HL-60 (cell line): ENCODE results near the gene PICK1.

ENCODE experiments used
- DNase-seq, 2 experiments: peaks; one replicate each; pipeline ENCODE4 v3.0.0-alpha.2; 2010 to 2020; ENCODE audit warnings: low read depth in 1 of 2, low spot score in 1 of 2
- H3K27ac ChIP-seq: fragments of 250-450 bp; sonication (Bioruptor Pico); replicated peaks from 2 replicates; pipeline ENCODE4 v1.5.1; 2020; ENCODE audit warnings: mild to moderate bottlenecking, moderate library complexity
- H3K27me3 ChIP-seq: fragments of 250-450 bp; sonication (Bioruptor Pico); 2 replicates; pipeline ENCODE4 v1.5.1; 2021; ENCODE audit warnings: mild to moderate bottlenecking, moderate library complexity; ENCODE audit not compliant: insufficient read depth, poor library complexity, severe bottlenecking
- H3K4me3 ChIP-seq: replicated peaks from 2 replicates; pipeline ENCODE4 v1.5.1; 2011; ENCODE audit warnings: mild to moderate bottlenecking, control low read depth, low read length; ENCODE audit not compliant: insufficient read depth
- CTCF ChIP-seq: IDR thresholded peaks from one replicate; pipeline ENCODE4 v1.5.1; 2011; ENCODE audit warnings: low read length, control low read depth, inconsistent platforms; ENCODE audit not compliant: insufficient read depth
- GABPA ChIP-seq: IDR thresholded peaks from 2 replicates; pipeline ENCODE4 v1.6.1; 2012; ENCODE audit warnings: low read depth
- POLR2AphosphoS5 ChIP-seq: IDR thresholded peaks from 2 replicates; pipeline ENCODE4 v1.6.1; 2012; ENCODE audit warnings: low read depth
- REST ChIP-seq: IDR thresholded peaks from 2 replicates; pipeline ENCODE4 v1.6.1; 2012; ENCODE audit warnings: low read depth; ENCODE audit not compliant: insufficient replicate concordance
- SPI1 ChIP-seq: IDR thresholded peaks from 2 replicates; pipeline ENCODE4 v1.6.1; 2012; ENCODE audit warnings: low read depth, mild to moderate bottlenecking, borderline replicate concordance

The PICK1 gene

GRCh38 chr22:38110008-38110862 lies 53.0 kb downstream of the PICK1 start, which contains the start of gene BAIAP2L2:
Gene BAIAP2L2 (minus strand): TSS chr22:38110684. CDS start chr22:38110525, 159 bp downstream.
- DNase-seq: no peak
- Histone ChIP-seq H3K27ac (no peak within 1 kb of the TSS), H3K4me3 (no peak within 1 kb of the TSS), H3K27me3 (no peaks in the 10 kb centered on the region)
- no peak for TF ChIP-seq CTCF
- no peak for TF ChIP-seq SPI1
- TF ChIP-seq REST: no peak
- TF ChIP-seq POLR2AphosphoS5: no peak
- no peak for TF ChIP-seq GABPA

- no peak overlapping the region for H3K27ac ChIP-seq
- no peak for TF ChIP-seq GABPA
- TF ChIP-seq REST: no peak
- no peak for TF ChIP-seq CTCF
- no peak for TF ChIP-seq SPI1
- no peak for TF ChIP-seq POLR2AphosphoS5
- H3K27me3 ChIP-seq: no peaks in the 10 kb centered on the region
- H3K4me3 ChIP-seq: no peak overlapping the region
- DNase-seq: no peak
Measured at GRCh38 chr22:38110863-38111852, 54.0 kb downstream of the PICK1 start.

GRCh38 chr22:38111925-38112355 lies 54.7 kb downstream of the PICK1 start:
- Histone ChIP-seq H3K4me3 (no peak overlapping the region), H3K27me3 (no peaks in the 10 kb centered on the region), H3K27ac (no peak overlapping the region)
- TF ChIP-seq CTCF: no peak
- TF ChIP-seq GABPA: no peak
- TF ChIP-seq SPI1: no peak
- no peak for TF ChIP-seq POLR2AphosphoS5
- TF ChIP-seq REST: no peak
- no peak for DNase-seq
